Natural killer cell treated with Interleukin-12 subunit alpha and Interleukin-12 subunit beta and Interleukin-15 and Interleukin-18, amount 100 ng/mL, for 72 hours (primary cell): ENCODE data around the gene FBF1. TPM values are rescaled to one million over a fixed set of nuclear protein-coding genes. Genes with fewer than 3 reads are reported as not detected.
"Not testable (repeated sequence)": the region's sequence is repeated elsewhere in the genome, so short reads cannot be mapped to it uniquely, and the experiment has no call there.

Experiments
- ATAC-seq, 2 donors: fragments of 150-1000 bp; cut with Tn5 transposase in 1 of 2; sonication (Bioruptor Pico), chemical (Tn5 transposase) in 1 of 2; 2 replicates each; pipeline ENCODE4 v1.10.0; 2021
- DNase-seq: peaks from one replicate; pipeline ENCODE4 v3.0.0; 2022; ENCODE audit warnings: low spot score
- H3K27ac Mint-ChIP-seq, 2 donors: 1 replicate in 1 of 2; 2 replicates in 1 of 2; pipeline ENCODE4 v1.8.0; 2022; ENCODE audit warnings: mixed read lengths in 2 of 2, mild to moderate bottlenecking in 1 of 2, moderate library complexity in 1 of 2
- H3K27me3 Mint-ChIP-seq, 2 donors: 1 replicate in 1 of 2; 2 replicates in 1 of 2; pipeline ENCODE4 v1.8.0; 2022; ENCODE audit warnings: mixed read lengths in 2 of 2
- H3K36me3 Mint-ChIP-seq: one replicate; pipeline ENCODE4 v1.8.0; 2022; ENCODE audit warnings: mixed read lengths
- H3K4me1 Mint-ChIP-seq, 2 donors: 1 replicate in 1 of 2; 2 replicates in 1 of 2; pipeline ENCODE4 v1.8.0; 2022; ENCODE audit warnings: low read depth in 2 of 2, mixed read lengths in 2 of 2, mild to moderate bottlenecking in 1 of 2
- H3K4me3 Mint-ChIP-seq: one replicate; pipeline ENCODE4 v1.8.0; 2022; ENCODE audit warnings: mixed read lengths
- H3K9me3 Mint-ChIP-seq: 2 replicates; pipeline ENCODE4 v1.8.0; 2022; ENCODE audit warnings: mixed read lengths
- total RNA-seq, 2 donors: library from RNA; stranded (reverse); gene quantifications; one replicate each; pipeline ENCODE4 v1.2.3, GENCODE V29; 2022

FBF1 gene
- total RNA-seq, result 10 to 100 TPM; 10.2 to 34.4 TPM

GRCh38 chr17:75940727-75941441 lies at the start of gene FBF1:
FBF1 (minus strand) TSS chr17:75941042; CDS start chr17:75938149, 2,893 bp downstream.
- Mint-ChIP-seq H3K36me3 (no peaks in the 10 kb centered on the region), H3K4me1 (peaks cover 6 to 9% of the 10 kb centered on the region in 2 donors), H3K9me3 (no peaks in the 10 kb centered on the region), H3K27me3 (no peaks in the 10 kb centered on the region), H3K4me3 (peak within 1 kb of the TSS; percentile 97), H3K27ac (peak within 1 kb of the TSS; percentile 70 to 79)
- peak; percentile 99 to 100 for ATAC-seq
- DNase-seq, result peak; percentile 93

DNA sequence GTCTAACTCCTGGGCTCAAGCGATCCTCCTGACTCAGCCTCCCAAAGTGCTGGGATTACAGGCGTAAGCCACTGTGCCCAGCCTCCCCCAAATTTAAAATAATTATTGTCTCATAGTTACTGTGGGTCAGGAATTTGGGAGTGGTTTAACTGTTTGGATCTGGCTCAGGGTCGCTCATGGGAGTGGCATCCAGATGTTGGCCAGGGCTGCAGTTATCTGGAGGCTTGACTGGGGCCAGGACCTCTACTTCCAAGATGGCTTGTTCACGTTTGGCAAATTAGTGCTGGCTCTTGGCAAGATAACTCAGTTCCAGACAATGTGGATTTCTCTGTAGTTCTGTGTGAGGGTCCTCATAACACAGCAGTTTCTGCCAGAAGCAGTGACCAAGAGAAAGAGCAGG lies 46.2 kb upstream of the FBF1 start:
- Mint-ChIP-seq H3K9me3 (no peaks in the 10 kb centered on the region), H3K4me1 (peaks cover 0 to 7% of the 10 kb centered on the region in 2 donors), H3K27me3 (no peaks in the 10 kb centered on the region), H3K27ac (no peak overlapping the region), H3K4me3 (no peak overlapping the region), H3K36me3 (no peaks in the 10 kb centered on the region)
- ATAC-seq (no peak), DNase-seq (no peak)

GRCh38 chr17:75985986-75986385 lies 45.1 kb upstream of the FBF1 start:
- no peaks in the 10 kb centered on the region for H3K36me3 Mint-ChIP-seq
- no peaks in the 10 kb centered on the region for H3K9me3 Mint-ChIP-seq

DNA sequence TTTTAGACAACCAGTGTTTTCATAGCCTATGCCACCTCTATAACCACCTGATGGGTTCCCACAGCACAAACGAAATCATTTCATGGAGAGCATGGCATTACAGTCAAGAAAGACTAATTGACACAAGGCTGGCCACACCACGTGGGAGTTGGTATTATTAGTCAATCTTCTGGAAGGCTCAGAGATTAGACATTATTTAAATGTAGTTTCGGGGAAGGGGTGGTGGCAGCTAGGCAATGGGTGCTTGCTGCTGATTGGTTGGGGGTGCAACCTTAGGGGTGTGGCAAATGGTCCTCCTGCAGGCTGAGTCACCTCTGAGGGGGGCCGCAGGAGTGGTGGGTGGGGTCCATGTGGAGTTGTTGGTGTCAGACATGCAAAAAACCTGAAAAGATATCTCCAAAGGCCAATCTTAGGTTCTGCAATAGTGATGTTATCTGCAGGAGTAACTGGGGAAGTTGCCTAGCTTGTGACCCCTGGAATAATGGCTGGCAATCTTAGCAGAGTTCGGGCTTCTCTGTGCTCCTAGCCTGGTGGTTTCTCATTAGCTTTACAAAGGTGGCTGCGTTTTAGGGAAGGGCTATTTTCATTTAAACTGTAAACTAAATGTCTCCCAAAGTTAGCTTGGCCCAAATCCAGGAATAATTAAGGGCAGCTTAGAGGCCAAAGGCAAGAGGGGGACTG lies 42.8 kb upstream of the FBF1 start:
- Mint-ChIP-seq H3K27me3 (no peaks in the 10 kb centered on the region), H3K9me3 (no peaks in the 10 kb centered on the region), H3K36me3 (no peaks in the 10 kb centered on the region), H3K27ac (peak overlapping the region in 1 of 2 donors; percentile 9), H3K4me3 (no peak overlapping the region), H3K4me1 (peaks cover 0 to 22% of the 10 kb centered on the region in 2 donors)
- no peak for ATAC-seq
- no peak for DNase-seq

More at GRCh38 chr17:75985986-75986385, 45.1 kb upstream of the FBF1 start:
- ATAC-seq (no peak), DNase-seq (no peak)
- H3K4me1 Mint-ChIP-seq, result peaks cover 0 to 11% of the 10 kb centered on the region in 2 donors
- H3K4me3 Mint-ChIP-seq, result no peak overlapping the region
- no peaks in the 10 kb centered on the region for H3K27me3 Mint-ChIP-seq
- no peak overlapping the region for H3K27ac Mint-ChIP-seq

- Mint-ChIP-seq H3K27me3 (no peaks in the 10 kb centered on the region), H3K9me3 (no peaks in the 10 kb centered on the region), H3K4me3 (peak overlapping the region; percentile 94), H3K36me3 (no peaks in the 10 kb centered on the region), H3K4me1 (peaks cover 16 to 34% of the 10 kb centered on the region in 2 donors), H3K27ac (peak overlapping the region; percentile 85 to 93)
- DNase-seq (no peak), ATAC-seq (no peak)
Measured at GRCh38 chr17:75981019-75981615, 40.3 kb upstream of the FBF1 start.

GRCh38 chr17:75980188-75981018 lies 39.6 kb upstream of the FBF1 start:
- no peak for ATAC-seq
- Mint-ChIP-seq H3K4me3 (peak overlapping the region; percentile 94), H3K4me1 (peaks cover 23 to 38% of the 10 kb centered on the region in 2 donors), H3K27me3 (no peaks in the 10 kb centered on the region), H3K9me3 (no peaks in the 10 kb centered on the region), H3K36me3 (no peaks in the 10 kb centered on the region), H3K27ac (peak overlapping the region; percentile 93 to 100)
- no peak for DNase-seq

GRCh38 chr17:75979705-75980187 lies 38.9 kb upstream of the FBF1 start:
- Mint-ChIP-seq H3K27me3 (no peaks in the 10 kb centered on the region), H3K27ac (peak overlapping the region; percentile 93 to 100), H3K4me3 (peak overlapping the region; percentile 94), H3K36me3 (no peaks in the 10 kb centered on the region), H3K9me3 (no peaks in the 10 kb centered on the region), H3K4me1 (peaks cover 23 to 38% of the 10 kb centered on the region in 2 donors)
- DNase-seq (no peak), ATAC-seq (peak; percentile 17 to 32)

GRCh38 chr17:75978938-75979704 lies 38.3 kb upstream of the FBF1 start, which contains the start of the genes ACOX1 and TEN1:
ACOX1 (minus strand) TSS chr17:75979166; CDS start chr17:75979073, 93 bp downstream.
TEN1 (plus strand) TSS chr17:75979240; CDS start chr17:75986193, 6,953 bp downstream.
- Mint-ChIP-seq H3K27me3 (no peaks in the 10 kb centered on the region), H3K4me1 (peaks cover 23 to 38% of the 10 kb centered on the region in 2 donors), H3K9me3 (no peaks in the 10 kb centered on the region), H3K4me3 (peak within 1 kb of the TSS; percentile 94), H3K27ac (peak within 1 kb of the TSS; percentile 93 to 100), H3K36me3 (no peaks in the 10 kb centered on the region)
- DNase-seq, result peak; percentile 98
- ATAC-seq, result peak; percentile 98

- Mint-ChIP-seq H3K4me1 (peaks cover 28 to 35% of the 10 kb centered on the region in 2 donors), H3K4me3 (peak overlapping the region; percentile 41), H3K27ac (peak overlapping the region; percentile 24 to 26), H3K36me3 (no peaks in the 10 kb centered on the region), H3K27me3 (no peaks in the 10 kb centered on the region), H3K9me3 (no peaks in the 10 kb centered on the region)
- ATAC-seq, result no peak
- DNase-seq, result no peak
Measured at GRCh38 chr17:75976175-75976848, 35.5 kb upstream of the FBF1 start.

GRCh38 chr17:75975757-75976174 lies 34.9 kb upstream of the FBF1 start:
- Mint-ChIP-seq H3K4me1 (peaks cover 28 to 31% of the 10 kb centered on the region in 2 donors), H3K27me3 (no peaks in the 10 kb centered on the region), H3K36me3 (no peaks in the 10 kb centered on the region), H3K9me3 (no peaks in the 10 kb centered on the region), H3K4me3 (peak overlapping the region; percentile 41), H3K27ac (peak overlapping the region in 1 of 2 donors; percentile 26)
- no peak for ATAC-seq
- no peak for DNase-seq

GRCh38 chr17:75975187-75975586 lies 34.3 kb upstream of the FBF1 start:
- H3K27ac Mint-ChIP-seq, result peak overlapping the region in 1 of 2 donors; percentile 26
- ATAC-seq, H3K9me3 Mint-ChIP-seq, DNase-seq, H3K36me3 Mint-ChIP-seq, H3K27me3 Mint-ChIP-seq, H3K4me3 Mint-ChIP-seq: not testable (repeated sequence)
- H3K4me1 Mint-ChIP-seq, result peaks cover 28 to 30% of the 10 kb centered on the region in 2 donors

GRCh38 chr17:75970626-75971025 lies 29.8 kb upstream of the FBF1 start:
- Mint-ChIP-seq H3K27me3 (no peaks in the 10 kb centered on the region), H3K4me3 (no peak overlapping the region), H3K27ac (no peak overlapping the region), H3K9me3 (no peaks in the 10 kb centered on the region), H3K36me3 (peaks cover 6% of the 10 kb centered on the region), H3K4me1 (peaks cover 10 to 14% of the 10 kb centered on the region in 2 donors)
- DNase-seq, result no peak
- no peak for ATAC-seq
